Activated CD4-positive, alpha-beta memory T cell treated with anti-CD3 and anti-CD28 coated beads, Interleukin-2, amount 10 ng/mL, durations not matched to agents 7 days and 5 days (primary cell): ENCODE data around the gene TMEM147. TPM values are rescaled to one million over a fixed set of nuclear protein-coding genes. Genes with fewer than 3 reads are reported as not detected.
A peak's percentile ranks its signal among the peaks of the same experiment; 100 is the strongest.

Experiments
- CTCF ChIA-PET: fragments of 350-600 bp; sonication (Branson Sonifier 250); formaldehyde crosslinking; loops from one replicate; lab custom pipeline; 2021; ENCODE audit warnings: antibody characterized with exemption, inconsistent platforms; lab: Charles Lee
- POLR2A ChIA-PET: fragments of 350-600 bp; sonication (Branson Sonifier 250); formaldehyde crosslinking; loops from one replicate; lab custom pipeline; 2021; ENCODE audit warnings: antibody characterized with exemption; lab: Charles Lee
- DNase-seq: peaks from one replicate; pipeline ENCODE4 v3.0.0-alpha.2; 2020
- H3K27ac Mint-ChIP-seq: one replicate; pipeline ENCODE4 v1.8.0; 2021; ENCODE audit warnings: mild to moderate bottlenecking, mixed read lengths
- H3K27me3 Mint-ChIP-seq: one replicate; pipeline ENCODE4 v1.8.0; 2021; ENCODE audit warnings: mixed read lengths
- H3K36me3 Mint-ChIP-seq: one replicate; pipeline ENCODE4 v1.8.0; 2021; ENCODE audit warnings: low read depth, mixed read lengths
- H3K4me1 Mint-ChIP-seq: one replicate; pipeline ENCODE4 v1.8.0; 2021; ENCODE audit warnings: mixed read lengths
- H3K4me3 Mint-ChIP-seq: one replicate; pipeline ENCODE4 v1.8.0; 2021; ENCODE audit warnings: mild to moderate bottlenecking, mixed read lengths
- H3K9me3 Mint-ChIP-seq: one replicate; pipeline ENCODE4 v1.8.0; 2021; ENCODE audit warnings: mixed read lengths
- total RNA-seq, 2 experiments: library from RNA; stranded (reverse); gene quantifications; one replicate each; pipeline ENCODE4 v1.2.3, GENCODE V29; 2021

TMEM147 gene
- total RNA-seq, 2 experiments from 2014 or later, result 39.6 to 47.4 TPM

DNA sequence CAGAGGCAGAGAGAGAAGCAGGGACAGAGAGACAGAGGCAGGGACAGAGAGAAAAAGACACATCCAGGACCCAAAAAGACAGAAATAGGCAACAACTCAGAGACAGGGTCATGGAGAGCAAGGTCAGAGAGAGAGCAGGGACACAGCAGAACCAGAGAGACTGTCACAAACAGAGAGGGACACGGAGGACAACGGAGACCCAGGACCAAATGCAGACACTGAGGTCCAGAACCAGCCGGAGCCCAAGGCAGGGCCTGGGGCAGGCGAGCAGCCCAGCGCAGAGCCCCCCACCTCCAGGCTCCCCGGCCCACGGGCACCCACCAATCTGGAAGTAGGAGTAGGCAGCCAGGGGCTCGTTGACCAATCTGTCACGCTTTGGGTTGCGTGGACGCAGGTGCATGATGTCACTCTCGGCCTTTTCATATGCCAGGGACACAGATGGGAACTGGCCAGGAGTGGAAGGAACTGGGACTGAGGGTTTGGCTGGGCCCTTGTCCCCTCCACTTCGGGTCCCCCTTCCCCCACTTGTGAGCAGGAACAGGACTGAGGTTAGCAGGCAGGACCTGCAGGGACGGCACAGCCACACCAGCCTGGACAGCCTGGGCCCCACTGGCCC is 8.1 kb downstream of the TMEM147 start:
- Mint-ChIP-seq H3K27ac (no peak overlapping the region), H3K27me3 (peaks cover 16% of the 10 kb centered on the region)

GRCh38 chr19:35554076-35554475 is 8.7 kb downstream of the TMEM147 start:
- no peaks in the 10 kb centered on the region for H3K9me3 Mint-ChIP-seq
- POLR2A ChIA-PET, result no interaction called here
- DNase-seq, result no peak
- no peak overlapping the region for H3K27ac Mint-ChIP-seq
- CTCF ChIA-PET, result no interaction called here
- peaks cover 11% of the 10 kb centered on the region for H3K4me1 Mint-ChIP-seq
- H3K27me3 Mint-ChIP-seq, result peaks cover 21% of the 10 kb centered on the region
- no peak overlapping the region for H3K4me3 Mint-ChIP-seq
- H3K36me3 Mint-ChIP-seq, result peaks cover 2% of the 10 kb centered on the region

More for the DNA sequence above, 8.1 kb downstream of the TMEM147 start:
- Mint-ChIP-seq H3K36me3 (peaks cover 3% of the 10 kb centered on the region), H3K4me3 (no peak overlapping the region), H3K4me1 (peaks cover 10% of the 10 kb centered on the region), H3K9me3 (no peaks in the 10 kb centered on the region)
- CTCF ChIA-PET, result no interaction called here
- DNase-seq, result no peak
- POLR2A ChIA-PET, result no interaction called here

GRCh38 chr19:35555301-35556005 is 10.0 kb downstream of the TMEM147 start:
- DNase-seq, result no peak
- peaks cover 8% of the 10 kb centered on the region for H3K4me1 Mint-ChIP-seq
- H3K36me3 Mint-ChIP-seq, result no peaks in the 10 kb centered on the region
- peaks cover 31% of the 10 kb centered on the region for H3K27me3 Mint-ChIP-seq
- H3K27ac Mint-ChIP-seq, result no peak overlapping the region
- H3K4me3 Mint-ChIP-seq, result no peak overlapping the region
- H3K9me3 Mint-ChIP-seq, result no peaks in the 10 kb centered on the region
- ChIA-PET CTCF (interaction anchor here (3.2 kb wide), 1 partner anchor 8 kb away, joined by 18 read pairs; no protein-coding TSS in a partner anchor), POLR2A (interaction anchor here (0.8 kb wide), 1 partner anchor 11 kb away, joined by 3 read pairs; no protein-coding TSS in a partner anchor)

- peaks cover 8% of the 10 kb centered on the region for H3K4me1 Mint-ChIP-seq
- ChIA-PET POLR2A (interaction anchor here (0.8 kb wide), 1 partner anchor 11 kb away, joined by 3 read pairs; no protein-coding TSS in a partner anchor), CTCF (interaction anchor here (3.2 kb wide), 1 partner anchor 8 kb away, joined by 18 read pairs; no protein-coding TSS in a partner anchor)
- no peak for DNase-seq
- no peaks in the 10 kb centered on the region for H3K36me3 Mint-ChIP-seq
- no peak overlapping the region for H3K27ac Mint-ChIP-seq
- peaks cover 36% of the 10 kb centered on the region for H3K27me3 Mint-ChIP-seq
- H3K4me3 Mint-ChIP-seq, result no peak overlapping the region
- no peaks in the 10 kb centered on the region for H3K9me3 Mint-ChIP-seq
Observed at GRCh38 chr19:35556025-35556590, 10.7 kb downstream of the TMEM147 start.

DNA sequence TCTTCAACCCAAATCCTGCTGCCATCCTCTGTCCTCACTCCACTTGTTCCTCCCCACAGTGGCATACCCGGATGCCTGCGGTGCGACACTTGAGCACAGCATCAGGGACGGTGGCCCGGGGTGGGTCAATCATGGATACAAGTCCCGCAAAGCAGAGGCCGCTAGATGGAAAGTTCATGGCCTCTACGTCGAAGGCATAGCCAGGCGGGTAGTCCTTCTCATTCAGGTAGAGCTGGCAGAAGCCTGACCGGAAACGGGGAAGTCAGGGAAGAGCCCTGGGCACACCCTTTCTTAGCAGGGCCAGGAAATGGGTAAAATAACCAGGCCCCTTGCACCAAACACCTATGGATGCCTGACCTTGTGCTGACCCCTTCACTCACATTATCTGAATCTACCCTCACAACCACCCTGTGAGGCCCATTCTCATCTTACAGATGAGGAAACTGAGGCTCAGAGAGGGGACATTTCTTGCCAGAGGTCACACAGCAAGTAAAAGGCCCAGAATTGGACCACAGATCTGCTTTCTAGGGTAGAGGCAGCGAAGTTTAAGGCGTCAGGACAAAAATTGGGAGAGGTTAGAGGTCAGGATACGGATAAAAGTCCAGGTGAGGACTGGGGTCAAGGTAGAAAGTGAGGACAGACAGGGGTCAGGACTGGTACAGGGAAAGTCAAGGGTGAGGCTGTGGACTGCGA is 11.6 kb downstream of the TMEM147 start:
- ChIA-PET CTCF (interaction anchor here (1.0 to 3.2 kb wide), 3 partner anchors 9 to 35 kb away, joined by 3 to 18 read pairs (median 4); no protein-coding TSS in a partner anchor), POLR2A (interaction anchor here (1.0 kb wide), 1 partner anchor 9 kb away, joined by 3 read pairs; no protein-coding TSS in a partner anchor)
- Mint-ChIP-seq H3K4me3 (no peak overlapping the region), H3K27me3 (peaks cover 42% of the 10 kb centered on the region), H3K9me3 (no peaks in the 10 kb centered on the region), H3K4me1 (peaks cover 8% of the 10 kb centered on the region), H3K27ac (no peak overlapping the region), H3K36me3 (no peaks in the 10 kb centered on the region)
- no peak for DNase-seq

GRCh38 chr19:35557539-35558399 is 12.3 kb downstream of the TMEM147 start:
- Mint-ChIP-seq H3K9me3 (no peaks in the 10 kb centered on the region), H3K4me3 (peak overlapping the region; percentile 31), H3K4me1 (peaks cover 8% of the 10 kb centered on the region), H3K36me3 (no peaks in the 10 kb centered on the region), H3K27me3 (peaks cover 46% of the 10 kb centered on the region), H3K27ac (no peak overlapping the region)
- ChIA-PET POLR2A (interaction anchor here (1.0 to 1.1 kb wide), 2 partner anchors 9 to 27 kb away, joined by 3 read pairs; no protein-coding TSS in a partner anchor), CTCF (interaction anchor here (0.6 to 3.2 kb wide), 5 partner anchors 10 to 262 kb away, joined by 3 to 18 read pairs (median 3); no protein-coding TSS in a partner anchor)
- DNase-seq, result peak; percentile 49

DNA sequence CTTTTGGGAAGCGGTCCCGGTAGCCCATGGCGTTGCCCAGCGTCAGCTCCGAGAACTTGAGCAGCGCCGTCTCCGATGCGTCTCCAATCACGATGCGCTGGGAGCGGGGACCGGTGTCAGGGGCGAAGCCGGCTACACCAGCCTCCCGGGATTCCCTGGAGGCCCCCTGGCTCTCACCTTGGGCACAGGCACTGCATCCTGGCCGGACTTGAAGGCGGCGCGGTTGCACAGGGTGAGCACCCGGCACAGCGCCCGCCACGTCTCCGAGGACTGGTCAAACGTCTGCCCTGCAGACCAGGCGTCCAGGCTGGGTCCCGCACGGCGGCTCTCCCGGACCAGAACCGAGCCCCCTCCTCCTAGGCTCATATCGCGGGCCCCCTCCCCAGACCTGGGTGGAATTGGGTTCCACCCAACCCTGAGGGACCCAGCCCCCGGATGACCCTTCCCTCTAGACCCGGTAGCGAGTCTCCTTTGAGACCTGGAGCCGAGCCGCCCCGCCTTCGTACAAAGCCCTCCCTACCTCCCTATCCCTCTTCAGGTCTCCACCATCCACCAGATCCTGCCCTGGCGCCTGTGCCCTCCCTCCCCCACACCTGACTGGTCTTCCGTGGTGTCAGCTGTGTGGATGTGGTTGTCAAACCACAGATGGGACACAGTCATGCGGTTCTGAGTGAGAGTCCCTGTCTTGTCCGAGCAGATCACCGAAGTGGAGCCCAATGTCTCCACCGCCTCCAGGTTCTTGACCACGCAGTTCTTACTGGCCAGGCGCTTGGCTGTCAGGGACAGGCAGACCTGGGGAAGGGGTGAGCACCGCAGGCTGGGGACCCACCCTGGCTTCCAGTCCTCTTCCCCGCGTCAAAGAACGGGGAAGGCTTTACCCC is 13.2 kb downstream of the TMEM147 start:
- Mint-ChIP-seq H3K9me3 (no peaks in the 10 kb centered on the region), H3K27ac (no peak overlapping the region), H3K4me1 (peaks cover 8% of the 10 kb centered on the region), H3K4me3 (no peak overlapping the region), H3K27me3 (peaks cover 43% of the 10 kb centered on the region), H3K36me3 (no peaks in the 10 kb centered on the region)
- no peak for DNase-seq
- CTCF ChIA-PET, result interaction anchor here (0.7 to 3.2 kb wide), 3 partner anchors 11 to 50 kb away, joined by 3 to 18 read pairs (median 4); no protein-coding TSS in a partner anchor
- POLR2A ChIA-PET, result interaction anchor here (1.1 kb wide), 1 partner anchor 26 kb away, joined by 3 read pairs; no protein-coding TSS in a partner anchor

DNA sequence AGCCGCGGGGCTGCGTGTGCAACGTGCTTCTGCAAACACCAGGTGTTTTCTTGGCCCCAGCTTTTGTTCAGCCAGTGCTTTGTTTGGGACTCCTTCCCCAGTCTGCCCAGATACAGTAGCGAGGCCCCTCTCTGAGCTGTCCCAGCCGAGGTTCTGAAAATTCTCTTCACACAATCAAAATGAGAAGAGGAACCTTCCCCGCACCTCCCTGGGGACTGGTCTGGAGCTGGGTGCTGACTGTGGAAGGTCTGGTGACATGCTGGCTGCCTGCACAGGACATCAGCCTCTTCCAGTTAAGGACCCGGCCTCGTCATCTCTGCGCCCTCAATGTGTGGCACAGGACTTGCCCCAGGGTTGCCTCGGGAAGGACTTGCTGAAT is 13.8 kb downstream of the TMEM147 start:
- no peaks in the 10 kb centered on the region for H3K36me3 Mint-ChIP-seq
- H3K9me3 Mint-ChIP-seq, result no peaks in the 10 kb centered on the region
- H3K27me3 Mint-ChIP-seq, result peaks cover 43% of the 10 kb centered on the region
- DNase-seq, result no peak
- H3K4me1 Mint-ChIP-seq, result peaks cover 8% of the 10 kb centered on the region
- no peak overlapping the region for H3K27ac Mint-ChIP-seq
- no peak overlapping the region for H3K4me3 Mint-ChIP-seq
- ChIA-PET CTCF (no interaction called here), POLR2A (no interaction called here)

GRCh38 chr19:35559781-35560180 is 14.4 kb downstream of the TMEM147 start:
- CTCF ChIA-PET, result no interaction called here
- H3K27me3 Mint-ChIP-seq, result peaks cover 43% of the 10 kb centered on the region
- no peaks in the 10 kb centered on the region for H3K36me3 Mint-ChIP-seq
- POLR2A ChIA-PET, result no interaction called here
- H3K4me3 Mint-ChIP-seq, result no peak overlapping the region
- H3K27ac Mint-ChIP-seq, result no peak overlapping the region
- H3K9me3 Mint-ChIP-seq, result no peaks in the 10 kb centered on the region
- H3K4me1 Mint-ChIP-seq, result peaks cover 8% of the 10 kb centered on the region
- DNase-seq, result no peak

- CTCF ChIA-PET, result no interaction called here
Observed at GRCh38 chr19:35560271-35560670, 14.8 kb downstream of the TMEM147 start.

DNA sequence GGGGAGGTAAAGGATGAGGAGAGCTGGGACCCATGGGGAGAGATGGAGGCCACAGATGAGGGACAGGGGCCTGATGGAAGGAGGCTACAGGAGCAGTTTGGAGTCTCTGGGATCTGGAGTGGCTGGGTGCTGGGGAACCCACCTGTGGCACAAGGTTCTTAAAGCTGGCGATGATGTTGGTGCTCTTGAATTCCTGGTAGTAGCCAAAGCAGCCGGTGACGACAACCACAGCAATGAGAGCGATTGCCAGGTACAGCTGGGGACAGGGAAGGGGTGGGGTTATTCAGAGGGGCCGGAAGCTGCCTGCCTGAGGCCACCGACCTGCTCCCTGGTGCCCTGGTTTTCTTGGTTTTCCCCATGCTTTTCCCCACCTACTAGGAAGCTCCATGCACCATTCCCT is 15.3 kb downstream of the TMEM147 start:
- peaks cover 43% of the 10 kb centered on the region for H3K27me3 Mint-ChIP-seq
- peaks cover 8% of the 10 kb centered on the region for H3K4me1 Mint-ChIP-seq
- ChIA-PET POLR2A (no interaction called here), CTCF (no interaction called here)
- H3K27ac Mint-ChIP-seq, result no peak overlapping the region
- no peak overlapping the region for H3K4me3 Mint-ChIP-seq
- no peak for DNase-seq
- no peaks in the 10 kb centered on the region for H3K36me3 Mint-ChIP-seq
- H3K9me3 Mint-ChIP-seq, result no peaks in the 10 kb centered on the region

More at GRCh38 chr19:35560271-35560670, 14.8 kb downstream of the TMEM147 start:
- Mint-ChIP-seq H3K27me3 (peaks cover 43% of the 10 kb centered on the region), H3K27ac (no peak overlapping the region), H3K4me3 (no peak overlapping the region), H3K9me3 (no peaks in the 10 kb centered on the region), H3K4me1 (peaks cover 8% of the 10 kb centered on the region), H3K36me3 (no peaks in the 10 kb centered on the region)
- DNase-seq, result no peak
- POLR2A ChIA-PET, result no interaction called here
